ENCODE data around the gene OPTC. TPM values are rescaled to one million over a fixed set of nuclear protein-coding genes. Genes with fewer than 3 reads are reported as not detected.

Gene OPTC
- total and polyA plus RNA-seq, 2 of the 8 experiments (the other 6 are each of a cell fraction or from before 2014, with no cell fraction given) = 1.1 to 4.0 TPM

GRCh38 chr1:203508463-203509073, 14.6 kb downstream of the OPTC start (continued):
- TF ChIP-seq CTCF (IDR thresholded peaks at IDR 0.05; ENCODE audit: control extremely low read depth in 1 of 3, insufficient read depth in 1 of 3, low read depth in 1 of 3, low read length in 3 of 3) (peak in 2 of 3 experiments; percentile 21 to 36; a peak in 2 of 4 replicates), ASH2L (IDR thresholded peaks at IDR 0.05; ENCODE audit: low read length) (no peak), RAD21 (IDR thresholded peaks at IDR 0.05 in 1 of 2, conservative IDR thresholded peaks at IDR 0.05 in 1 of 2; ENCODE audit: low read depth in 2 of 2, low read length in 2 of 2) (peak in 1 of 2 experiments; percentile 33; a peak in 2 of 4 replicates)
